GM23338 (cell line): Measurements from ENCODE around the gene KCNS3. TPM values are rescaled to one million over a fixed set of nuclear protein-coding genes. Genes with fewer than 3 reads are reported as not detected.

Experiments used
- ATAC-seq: fragments of 200-7000 bp; cut with Tn5 transposase; 3 replicates; pipeline ENCODE4 v1.9.1; 2020
- DNase-seq: peaks from one replicate; pipeline ENCODE4 v3.0.0-alpha.2; 2015; ENCODE audit warnings: low spot score
- H2AFZ ChIP-seq: fragments of 200-600 bp; sonication (generic); 2 replicates; pipeline ENCODE4 v1.8.0; 2016; ENCODE audit warnings: antibody characterized with exemption, mild to moderate bottlenecking, moderate library complexity
- H3F3A ChIP-seq: fragments of 200-600 bp; sonication (generic); replicated peaks from 2 replicates; pipeline ENCODE4 v1.8.0; 2017; ENCODE audit warnings: antibody characterized with exemption, mixed run types, low read depth
- H3K27ac ChIP-seq: fragments of 200-600 bp; sonication (generic); 2 replicates; pipeline ENCODE4 v1.6.1; 2016; ENCODE audit warnings: low read depth
- H3K27me3 ChIP-seq: fragments of 200-600 bp; sonication (generic); 2 replicates; pipeline ENCODE4 v1.8.0; 2016; ENCODE audit warnings: mild to moderate bottlenecking, mixed run types, moderate library complexity; ENCODE audit not compliant: insufficient read depth
- H3K36me3 ChIP-seq: fragments of 200-600 bp; sonication (generic); 2 replicates; pipeline ENCODE4 v1.8.0; 2016; ENCODE audit warnings: mild to moderate bottlenecking; ENCODE audit not compliant: insufficient read depth
- H3K4me1 ChIP-seq: fragments of 200-600 bp; sonication (generic); 2 replicates; pipeline ENCODE4 v1.8.0; 2016; ENCODE audit warnings: mild to moderate bottlenecking, moderate library complexity; ENCODE audit not compliant: insufficient read depth
- H3K4me2 ChIP-seq: fragments of 200-600 bp; sonication (generic); 2 replicates; pipeline ENCODE4 v1.7.1; 2017; ENCODE audit warnings: mixed run types
- H3K4me3 ChIP-seq: fragments of 200-600 bp; sonication (generic); 2 replicates; pipeline ENCODE4 v1.6.1; 2016; ENCODE audit warnings: mixed run types
- H3K79me2 ChIP-seq: fragments of 200-600 bp; sonication (generic); replicated peaks from 2 replicates; pipeline ENCODE4 v1.8.0; 2017; ENCODE audit warnings: mild to moderate bottlenecking; ENCODE audit not compliant: insufficient read depth
- H3K9me2 ChIP-seq: fragments of 200-600 bp; sonication (generic); 2 replicates; pipeline ENCODE4 v1.8.0; 2017; ENCODE audit not compliant: insufficient read depth
- H4K20me1 ChIP-seq: fragments of 200-600 bp; sonication (generic); replicated peaks from 2 replicates; pipeline ENCODE4 v1.8.0; 2017; ENCODE audit warnings: mild to moderate bottlenecking; ENCODE audit not compliant: insufficient read depth
- H3K27ac Mint-ChIP-seq: 2 replicates; pipeline ENCODE4 v1.8.0; 2020; ENCODE audit warnings: inconsistent platforms, mild to moderate bottlenecking, moderate library complexity, mixed read lengths
- H3K27me3 Mint-ChIP-seq: 3 replicates; pipeline ENCODE4 v1.8.0; 2022; ENCODE audit warnings: low read depth, mild to moderate bottlenecking, moderate library complexity, mixed read lengths, inconsistent platforms; ENCODE audit not compliant: insufficient read depth, poor library complexity
- H3K36me3 Mint-ChIP-seq: 3 replicates; pipeline ENCODE4 v1.8.0; 2021; ENCODE audit warnings: low read depth, mild to moderate bottlenecking, inconsistent platforms, moderate library complexity, mixed read lengths
- H3K4me1 Mint-ChIP-seq: 3 replicates; pipeline ENCODE4 v1.8.0; 2020; ENCODE audit warnings: mild to moderate bottlenecking, inconsistent platforms, mixed read lengths
- H3K4me3 Mint-ChIP-seq: 3 replicates; pipeline ENCODE4 v1.8.0; 2021; ENCODE audit warnings: moderate library complexity, mild to moderate bottlenecking, inconsistent platforms, mixed read lengths
- H3K9me3 Mint-ChIP-seq: 3 replicates; pipeline ENCODE4 v1.8.0; 2020; ENCODE audit warnings: moderate library complexity, mild to moderate bottlenecking, inconsistent platforms, mixed read lengths
- CREB1 ChIP-seq: fragments of 250-450 bp; sonication (Bioruptor Pico); IDR thresholded peaks from 2 replicates; pipeline ENCODE4 v1.5.0; 2020; ENCODE audit warnings: low read depth, mild to moderate bottlenecking, moderate library complexity
- ETS1 ChIP-seq: IDR thresholded peaks from 2 replicates; pipeline ENCODE4 v1.6.1; 2016; ENCODE audit warnings: antibody characterized with exemption
- EZH2 ChIP-seq: fragments of 200-600 bp; sonication (generic); IDR thresholded peaks from one replicate; pipeline ENCODE4 v1.8.0; 2017; ENCODE audit warnings: antibody characterized with exemption, mild to moderate bottlenecking, low read depth; ENCODE audit not compliant: unreplicated experiment
- EZH2phosphoT487 ChIP-seq: fragments of 200-600 bp; sonication (generic); IDR thresholded peaks from one replicate; pipeline ENCODE4 v1.8.1; 2018; ENCODE audit warnings: antibody characterized with exemption; ENCODE audit not compliant: unreplicated experiment
- JUNB ChIP-seq: IDR thresholded peaks from one replicate; pipeline ENCODE4 v1.6.1; 2016; ENCODE audit warnings: antibody characterized with exemption; ENCODE audit not compliant: unreplicated experiment
- NANOG ChIP-seq: IDR thresholded peaks from 2 replicates; pipeline ENCODE4 v1.6.1; 2016; ENCODE audit warnings: antibody characterized with exemption, borderline replicate concordance
- POLR2AphosphoS5 ChIP-seq: IDR thresholded peaks from 2 replicates; pipeline ENCODE4 v1.6.1; 2016; ENCODE audit warnings: antibody characterized with exemption, low read depth
- STAT1 ChIP-seq: IDR thresholded peaks from one replicate; pipeline ENCODE4 v1.6.1; 2016; ENCODE audit warnings: antibody characterized with exemption; ENCODE audit not compliant: unreplicated experiment
- ZNF114 ChIP-seq: fragments of 250-450 bp; sonication (Bioruptor Pico); IDR thresholded peaks from 2 replicates; pipeline ENCODE4 v1.5.0; 2020; ENCODE audit warnings: mild to moderate bottlenecking, moderate library complexity
- ZNF462 ChIP-seq: fragments of 250-450 bp; sonication (Bioruptor Pico); IDR thresholded peaks from 2 replicates; pipeline ENCODE4 v1.5.0; 2020; ENCODE audit warnings: mild to moderate bottlenecking, moderate library complexity
- polyA plus RNA-seq: library from polyadenylated mRNA; unstranded; fragments of >200 nt; fragmentation: Nextera tagmentation; extraction: Ambion mirVana; gene quantifications from 2 replicates; pipeline ENCODE4 v1.2.1, GENCODE V29; 2016
- total RNA-seq: library from RNA; depleted of rRNA; stranded (reverse); fragments of >200 nt; shearing (Covaris generic); gene quantifications from 2 replicates; pipeline ENCODE4 v1.2.3, GENCODE V29; 2014
- TF ChIP-seq, protein P1 (sequence below): IDR thresholded peaks from one replicate; pipeline ENCODE4 v1.6.1; 2018; ENCODE audit warnings: antibody characterized with exemption; ENCODE audit not compliant: unreplicated experiment

The KCNS3 gene
- total and polyA plus RNA-seq, 2 experiments from 2014 or later: 23.2 to 80.0 TPM

- TF ChIP-seq ZNF462 (CRISPR knock-in tag): no peak
- TF ChIP-seq POLR2AphosphoS5: no peak
These were observed 96.9 kb downstream of the KCNS3 start (continued) for GRCh38 chr2:17975401-17975800.

DNA sequence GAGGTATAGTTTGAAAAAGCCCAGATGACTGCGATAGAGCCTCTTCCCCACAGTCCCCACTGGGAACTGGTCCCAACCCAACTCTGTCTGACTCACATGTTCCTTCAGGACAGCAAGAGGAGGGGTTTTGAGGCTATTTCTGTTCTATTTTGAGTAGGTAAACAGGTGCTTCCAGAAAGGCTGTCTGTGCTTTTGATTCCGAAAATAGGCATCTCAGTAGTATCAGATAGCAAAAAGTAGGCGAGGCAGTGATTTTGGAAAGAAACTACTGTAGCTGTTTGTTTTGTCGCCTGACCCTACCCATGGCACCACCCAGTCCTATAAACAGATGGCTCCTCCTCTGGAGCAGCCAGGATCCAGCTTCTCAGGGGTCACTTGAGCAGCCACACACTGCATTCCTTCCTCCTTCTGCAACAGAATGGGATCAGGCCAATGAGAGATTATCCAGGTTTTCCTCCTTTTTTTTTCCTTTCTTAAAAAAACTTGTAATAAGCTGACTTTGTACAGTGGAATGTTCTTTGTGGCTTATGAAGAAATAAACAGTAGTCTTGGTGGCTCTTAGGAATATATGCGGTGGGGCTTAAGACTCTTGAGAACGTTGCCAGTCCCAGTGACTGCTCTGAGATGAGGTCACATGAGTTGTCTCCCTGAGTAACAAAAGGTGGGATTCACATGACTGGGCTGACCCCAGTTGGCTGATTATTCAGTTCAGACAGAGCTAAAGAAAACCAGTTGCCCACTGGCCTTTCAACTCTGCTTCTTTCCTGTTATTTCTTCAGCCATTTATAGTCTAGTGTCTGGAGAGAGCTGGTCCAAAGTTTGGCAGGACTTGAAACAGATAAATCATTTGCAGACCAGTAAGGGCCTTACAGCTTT, 98.6 kb downstream of the KCNS3 start:
- no peak overlapping the region for H3K4me3 Mint-ChIP-seq
- H3F3A ChIP-seq: no peaks in the 10 kb centered on the region
- 0 out of 2 replicates have a peak, but pooled peaks cover 3% of the 10 kb centered on the region for H3K9me2 ChIP-seq
- H3K27ac Mint-ChIP-seq: no peak overlapping the region
- no peaks in the 10 kb centered on the region for H3K4me1 ChIP-seq
- no peaks in the 10 kb centered on the region for H4K20me1 ChIP-seq
- H3K27me3 Mint-ChIP-seq: no peaks in the 10 kb centered on the region
- no peaks in the 10 kb centered on the region for H3K27me3 ChIP-seq
- H3K4me1 Mint-ChIP-seq: no peaks in the 10 kb centered on the region
- no peak overlapping the region for H3K4me2 ChIP-seq
- no peak overlapping the region for H3K4me3 ChIP-seq
- no peaks in the 10 kb centered on the region for H3K9me3 Mint-ChIP-seq
- no peaks in the 10 kb centered on the region for H3K36me3 ChIP-seq
- ATAC-seq: no peak
- no peak overlapping the region for H2AFZ ChIP-seq
- no peak for DNase-seq
- no peak overlapping the region for H3K27ac ChIP-seq
- no peaks in the 10 kb centered on the region for H3K79me2 ChIP-seq
- H3K36me3 Mint-ChIP-seq: no peaks in the 10 kb centered on the region
- TF ChIP-seq CREB1 (no peak), ZNF114 (CRISPR knock-in tag) (no peak), NANOG (no peak), JUNB (no peak), ETS1 (no peak), EZH2 (no peak), POLR2AphosphoS5 (no peak), EZH2phosphoT487 (no peak), STAT1 (no peak)
- TF ChIP-seq, protein P1, sequence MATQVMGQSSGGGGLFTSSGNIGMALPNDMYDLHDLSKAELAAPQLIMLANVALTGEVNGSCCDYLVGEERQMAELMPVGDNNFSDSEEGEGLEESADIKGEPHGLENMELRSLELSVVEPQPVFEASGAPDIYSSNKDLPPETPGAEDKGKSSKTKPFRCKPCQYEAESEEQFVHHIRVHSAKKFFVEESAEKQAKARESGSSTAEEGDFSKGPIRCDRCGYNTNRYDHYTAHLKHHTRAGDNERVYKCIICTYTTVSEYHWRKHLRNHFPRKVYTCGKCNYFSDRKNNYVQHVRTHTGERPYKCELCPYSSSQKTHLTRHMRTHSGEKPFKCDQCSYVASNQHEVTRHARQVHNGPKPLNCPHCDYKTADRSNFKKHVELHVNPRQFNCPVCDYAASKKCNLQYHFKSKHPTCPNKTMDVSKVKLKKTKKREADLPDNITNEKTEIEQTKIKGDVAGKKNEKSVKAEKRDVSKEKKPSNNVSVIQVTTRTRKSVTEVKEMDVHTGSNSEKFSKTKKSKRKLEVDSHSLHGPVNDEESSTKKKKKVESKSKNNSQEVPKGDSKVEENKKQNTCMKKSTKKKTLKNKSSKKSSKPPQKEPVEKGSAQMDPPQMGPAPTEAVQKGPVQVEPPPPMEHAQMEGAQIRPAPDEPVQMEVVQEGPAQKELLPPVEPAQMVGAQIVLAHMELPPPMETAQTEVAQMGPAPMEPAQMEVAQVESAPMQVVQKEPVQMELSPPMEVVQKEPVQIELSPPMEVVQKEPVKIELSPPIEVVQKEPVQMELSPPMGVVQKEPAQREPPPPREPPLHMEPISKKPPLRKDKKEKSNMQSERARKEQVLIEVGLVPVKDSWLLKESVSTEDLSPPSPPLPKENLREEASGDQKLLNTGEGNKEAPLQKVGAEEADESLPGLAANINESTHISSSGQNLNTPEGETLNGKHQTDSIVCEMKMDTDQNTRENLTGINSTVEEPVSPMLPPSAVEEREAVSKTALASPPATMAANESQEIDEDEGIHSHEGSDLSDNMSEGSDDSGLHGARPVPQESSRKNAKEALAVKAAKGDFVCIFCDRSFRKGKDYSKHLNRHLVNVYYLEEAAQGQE: no peak
